GM19023 (cell line): ENCODE data around the gene UHRF1.
"Not testable (repeated sequence)": the region's sequence is repeated elsewhere in the genome, so short reads cannot be mapped to it uniquely, and the experiment has no call there.

Source experiments
- ATAC-seq: cut with Tn5 transposase; IDR thresholded peaks from one replicate; pipeline ENCODE4 v1.9.1; 2021; ENCODE audit warnings: mild to moderate bottlenecking, moderate library complexity; ENCODE audit not compliant: unreplicated experiment

The UHRF1 gene

GRCh38 chr19:4932711-4933110 is 23.4 kb downstream of the UHRF1 start:
- no peak for ATAC-seq

- ATAC-seq = no peak
Measured at GRCh38 chr19:4933528-4933927, 24.2 kb downstream of the UHRF1 start.

GRCh38 chr19:4935444-4935843 is 26.1 kb downstream of the UHRF1 start:
- no peak for ATAC-seq

GRCh38 chr19:4937060-4937459 is 27.8 kb downstream of the UHRF1 start:
- no peak for ATAC-seq

- not testable (repeated sequence) for ATAC-seq
Measured at GRCh38 chr19:4938461-4938860, 29.2 kb downstream of the UHRF1 start.

- no peak for ATAC-seq
Measured at GRCh38 chr19:4939466-4939865, 30.2 kb downstream of the UHRF1 start.

GRCh38 chr19:4941638-4942169 is 32.4 kb downstream of the UHRF1 start:
- ATAC-seq = not testable (repeated sequence)

- not testable (repeated sequence) for ATAC-seq
Measured at GRCh38 chr19:4950650-4951049, 41.3 kb downstream of the UHRF1 start.

GRCh38 chr19:4951656-4952055 is 42.4 kb downstream of the UHRF1 start:
- no peak for ATAC-seq

GRCh38 chr19:4952945-4953344 is 43.6 kb downstream of the UHRF1 start:
- no peak for ATAC-seq

GRCh38 chr19:4954320-4955149 is 45.2 kb downstream of the UHRF1 start:
- ATAC-seq = not testable (repeated sequence)

- ATAC-seq = no peak
Measured at GRCh38 chr19:4955274-4955673, 46.0 kb downstream of the UHRF1 start.

- ATAC-seq = no peak
Measured at GRCh38 chr19:4957981-4958380, 48.7 kb downstream of the UHRF1 start.

- no peak for ATAC-seq
Measured at GRCh38 chr19:4962085-4962619, 52.9 kb downstream of the UHRF1 start.

GRCh38 chr19:4965061-4965460 is 55.8 kb downstream of the UHRF1 start:
- no peak for ATAC-seq

GRCh38 chr19:4966591-4966990 is 57.3 kb downstream of the UHRF1 start:
- no peak for ATAC-seq

- no peak for ATAC-seq
Measured at GRCh38 chr19:4967738-4968461, 58.6 kb downstream of the UHRF1 start.

GRCh38 chr19:4968462-4969291 is 59.4 kb downstream of the UHRF1 start, which contains the start of gene KDM4B:
KDM4B (plus strand) TSS chr19:4969113; CDS start chr19:5032891, 63,778 bp downstream.
- peak; percentile 89 for ATAC-seq

- ATAC-seq = peak; percentile 1
Measured at GRCh38 chr19:4969292-4969771, 60.0 kb downstream of the UHRF1 start.

GRCh38 chr19:4969772-4970531 is 60.7 kb downstream of the UHRF1 start:
- no peak for ATAC-seq
